Fibroblast of the aortic adventitia (primary cell): ENCODE results near the gene PBLD. TPM values are rescaled to one million over a fixed set of nuclear protein-coding genes. Genes with fewer than 3 reads are reported as not detected.
A peak's percentile ranks its signal among the peaks of the same experiment; 100 is the strongest.

Experiments used
- DNase-seq: peaks from one replicate; pipeline ENCODE4 v3.0.0-alpha.2; 2010; ENCODE audit warnings: low read depth
- H3K4me3 ChIP-seq: 2 replicates; pipeline ENCODE4 v1.5.1; 2011; ENCODE audit warnings: low read depth, mild to moderate bottlenecking, control low read depth, low read length, moderate library complexity
- CTCF ChIP-seq: IDR thresholded peaks from 2 replicates; pipeline ENCODE4 v1.5.1; 2011; ENCODE audit warnings: mild to moderate bottlenecking, low read length, control low read depth, inconsistent platforms; ENCODE audit not compliant: insufficient read depth
- total RNA-seq: library from RNA; depleted of rRNA; stranded (reverse); fragments of >200 nt; gene quantifications from 2 replicates; pipeline ENCODE4 v1.2.3, GENCODE V29; 2012; ENCODE audit warnings: low replicate concordance

Gene PBLD
- total RNA-seq, 1 donor: 6.6 TPM

- no peak overlapping the region for H3K4me3 ChIP-seq
- no peak for TF ChIP-seq CTCF
- DNase-seq: no peak
These were observed 7.8 kb upstream of the PBLD start for GRCh38 chr10:68340358-68341080.

- H3K4me3 ChIP-seq: no peak overlapping the region
- TF ChIP-seq CTCF: no peak
- DNase-seq: no peak
These were observed 4.1 kb upstream of the PBLD start for GRCh38 chr10:68336754-68337351.

GRCh38 chr10:68334672-68335467 lies 2.1 kb upstream of the PBLD start:
- no peak for TF ChIP-seq CTCF
- DNase-seq: no peak

GRCh38 chr10:68333440-68334431 lies 1.0 kb upstream of the PBLD start:
- DNase-seq: no peak
- peak overlapping the region; percentile 91 for H3K4me3 ChIP-seq

More at GRCh38 chr10:68334672-68335467, 2.1 kb upstream of the PBLD start:
- peak overlapping the region; percentile 91 for H3K4me3 ChIP-seq

GRCh38 chr10:68333058-68333395 lies 299 bp upstream of the PBLD start:
- DNase-seq: peak; percentile 83
- H3K4me3 ChIP-seq: peak overlapping the region; percentile 91
- no peak for TF ChIP-seq CTCF

More at GRCh38 chr10:68333440-68334431, 1.0 kb upstream of the PBLD start:
- no peak for TF ChIP-seq CTCF
